ENCODE measurements around the gene SBF2.

Gene SBF2

GRCh38 chr11:9790703-9791102 lies 503.3 kb downstream of the SBF2 start:
- Histone ChIP-seq H3K27me3 (ENCODE audit: insufficient read depth, poor library complexity, severe bottlenecking) (no peaks in the 10 kb centered on the region), H3K27ac (replicated peaks) (no peak overlapping the region), H3K4me3 (replicated peaks; ENCODE audit: insufficient read depth, low read length) (no peak overlapping the region)
- DNase-seq (ENCODE audit: low read depth in 1 of 2, low spot score in 1 of 2), result no peak
- no peak for TF ChIP-seq REST (IDR thresholded peaks at IDR 0.05; ENCODE audit: insufficient replicate concordance, low read depth)
- no peak for TF ChIP-seq POLR2AphosphoS5 (IDR thresholded peaks at IDR 0.05; ENCODE audit: low read depth)
- no peak for TF ChIP-seq GABPA (IDR thresholded peaks at IDR 0.05; ENCODE audit: low read depth)
- TF ChIP-seq SPI1 (IDR thresholded peaks at IDR 0.05; ENCODE audit: borderline replicate concordance, low read depth), result no peak
- TF ChIP-seq CTCF (IDR thresholded peaks at IDR 0.05; ENCODE audit: insufficient read depth, low read length), result no peak

- H3K27ac ChIP-seq (replicated peaks), result no peak overlapping the region
- no peak overlapping the region for H3K4me3 ChIP-seq (replicated peaks; ENCODE audit: insufficient read depth, low read length)
- H3K27me3 ChIP-seq (ENCODE audit: insufficient read depth, poor library complexity, severe bottlenecking), result no peaks in the 10 kb centered on the region
- TF ChIP-seq GABPA (IDR thresholded peaks at IDR 0.05; ENCODE audit: low read depth), result no peak
- no peak for TF ChIP-seq REST (IDR thresholded peaks at IDR 0.05; ENCODE audit: insufficient replicate concordance, low read depth)
- no peak for TF ChIP-seq SPI1 (IDR thresholded peaks at IDR 0.05; ENCODE audit: borderline replicate concordance, low read depth)
- no peak for TF ChIP-seq CTCF (IDR thresholded peaks at IDR 0.05; ENCODE audit: insufficient read depth, low read length)
- no peak for DNase-seq (ENCODE audit: low read depth in 1 of 2, low spot score in 1 of 2)
These were observed 504.1 kb downstream of the SBF2 start for GRCh38 chr11:9789910-9790309.

GRCh38 chr11:9787981-9788521 lies 506.0 kb downstream of the SBF2 start:
- DNase-seq (ENCODE audit: low read depth in 1 of 2, low spot score in 1 of 2), result peak; percentile 68 to 79
- TF ChIP-seq POLR2AphosphoS5 (IDR thresholded peaks at IDR 0.05; ENCODE audit: low read depth), result peak; percentile 20; the same call in 1 of the 2 replicates
- TF ChIP-seq CTCF (IDR thresholded peaks at IDR 0.05; ENCODE audit: insufficient read depth, low read length), result no peak
- no peak for TF ChIP-seq SPI1 (IDR thresholded peaks at IDR 0.05; ENCODE audit: borderline replicate concordance, low read depth)
- H3K4me3 ChIP-seq (replicated peaks; ENCODE audit: insufficient read depth, low read length), result no peak overlapping the region
- no peak overlapping the region for H3K27ac ChIP-seq (replicated peaks)
- no peaks in the 10 kb centered on the region for H3K27me3 ChIP-seq (ENCODE audit: insufficient read depth, poor library complexity, severe bottlenecking)

- TF ChIP-seq POLR2AphosphoS5 (IDR thresholded peaks at IDR 0.05; ENCODE audit: low read depth), result no peak
- TF ChIP-seq REST (IDR thresholded peaks at IDR 0.05; ENCODE audit: insufficient replicate concordance, low read depth), result no peak
- TF ChIP-seq CTCF (IDR thresholded peaks at IDR 0.05; ENCODE audit: insufficient read depth, low read length), result no peak
- no peak for TF ChIP-seq GABPA (IDR thresholded peaks at IDR 0.05; ENCODE audit: low read depth)
- no peak overlapping the region for H3K4me3 ChIP-seq (replicated peaks; ENCODE audit: insufficient read depth, low read length)
- no peaks in the 10 kb centered on the region for H3K27me3 ChIP-seq (ENCODE audit: insufficient read depth, poor library complexity, severe bottlenecking)
- no peak overlapping the region for H3K27ac ChIP-seq (replicated peaks)
- no peak for DNase-seq (ENCODE audit: low read depth in 1 of 2, low spot score in 1 of 2)
These were observed 506.8 kb downstream of the SBF2 start for GRCh38 chr11:9787260-9787659.
